KOPT-K1 (cell line): ENCODE results near the gene CATSPERB.
"Not testable (repeated sequence)": the region's sequence is repeated elsewhere in the genome, so short reads cannot be mapped to it uniquely, and the experiment has no call there.

ENCODE experiments used
- H3K27ac ChIP-seq: fragments of 200-600 bp; sonication (generic); 2 replicates; pipeline ENCODE4 v1.5.1; 2016; ENCODE audit warnings: antibody characterized with exemption, mild to moderate bottlenecking, low read depth, low read length; ENCODE audit not compliant: poor library complexity, severe bottlenecking
- H3K36me3 ChIP-seq: fragments of 200-600 bp; sonication (generic); 2 replicates; pipeline ENCODE4 v1.5.1; 2017; ENCODE audit warnings: antibody characterized with exemption, mild to moderate bottlenecking, low read length, moderate library complexity; ENCODE audit not compliant: insufficient read depth
- H3K9me3 ChIP-seq: fragments of 200-600 bp; sonication (generic); 2 replicates; pipeline ENCODE4 v1.5.1; 2017; ENCODE audit warnings: antibody characterized with exemption, low read length, mild to moderate bottlenecking; ENCODE audit not compliant: insufficient read depth, poor library complexity, severe bottlenecking

Gene CATSPERB

DNA sequence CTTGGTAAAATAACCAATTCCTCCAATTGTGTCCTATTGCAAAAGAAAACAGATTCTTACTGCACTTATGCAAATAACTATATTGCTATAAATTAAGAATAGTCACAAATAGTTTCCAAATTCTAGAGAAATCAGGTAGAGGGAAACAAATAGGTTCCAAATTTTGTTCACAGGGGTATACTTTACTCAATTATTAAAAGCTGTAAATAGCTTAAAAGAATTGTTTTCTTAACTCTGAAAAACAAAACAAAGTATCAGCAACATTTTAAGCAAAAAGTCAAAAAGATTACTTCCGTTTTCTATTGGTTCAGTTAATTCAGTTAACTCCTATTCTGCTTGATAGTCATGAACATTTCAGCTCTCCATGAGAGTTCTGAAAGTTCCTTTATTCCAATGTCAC, 136.2 kb downstream of the CATSPERB start:
- H3K36me3 ChIP-seq: no peaks in the 10 kb centered on the region
- H3K9me3 ChIP-seq: peaks cover 31% of the 10 kb centered on the region
- H3K27ac ChIP-seq: no peak overlapping the region

DNA sequence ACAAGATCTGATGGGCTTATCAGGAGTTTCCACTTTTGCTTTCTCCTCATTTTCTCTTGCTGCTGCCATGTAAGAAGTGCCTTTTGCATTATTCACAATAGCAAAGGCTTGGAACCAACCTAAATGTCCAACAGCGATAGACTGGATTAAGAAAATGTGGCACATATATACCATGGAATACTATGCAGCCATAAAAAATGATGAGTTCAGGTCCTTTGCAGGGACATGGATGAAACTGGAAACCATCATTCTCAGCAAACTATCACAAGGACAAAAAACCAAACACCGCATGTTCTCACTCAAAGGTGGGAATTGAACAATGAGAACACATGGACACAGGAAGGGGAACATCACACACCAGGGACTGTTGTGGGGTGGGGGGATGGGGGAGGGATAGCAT, 137.9 kb downstream of the CATSPERB start:
- H3K36me3 ChIP-seq, H3K27ac ChIP-seq: not testable (repeated sequence)
- H3K9me3 ChIP-seq: peaks cover 31% of the 10 kb centered on the region

DNA sequence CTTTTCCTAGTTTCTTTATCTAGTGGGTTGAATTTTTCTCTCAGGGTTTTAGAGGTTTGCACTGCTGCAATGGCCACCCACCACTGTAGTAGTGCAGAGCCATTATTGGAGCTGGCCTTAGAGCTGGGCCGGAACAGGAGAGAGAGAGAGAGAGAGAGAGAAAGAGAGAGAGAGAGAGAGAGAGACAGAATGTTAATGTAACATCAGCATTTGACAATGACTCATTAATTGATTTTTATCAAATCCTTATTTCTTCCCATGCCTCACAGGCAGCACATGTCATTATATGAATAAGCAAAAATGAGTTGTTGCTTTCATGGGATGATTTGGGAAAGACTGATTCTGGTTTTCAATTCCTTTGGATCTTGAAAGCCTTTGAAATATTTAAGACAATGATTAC, 145.5 kb downstream of the CATSPERB start:
- no peak overlapping the region for H3K27ac ChIP-seq
- H3K9me3 ChIP-seq: peaks cover 12% of the 10 kb centered on the region
- no peaks in the 10 kb centered on the region for H3K36me3 ChIP-seq

DNA sequence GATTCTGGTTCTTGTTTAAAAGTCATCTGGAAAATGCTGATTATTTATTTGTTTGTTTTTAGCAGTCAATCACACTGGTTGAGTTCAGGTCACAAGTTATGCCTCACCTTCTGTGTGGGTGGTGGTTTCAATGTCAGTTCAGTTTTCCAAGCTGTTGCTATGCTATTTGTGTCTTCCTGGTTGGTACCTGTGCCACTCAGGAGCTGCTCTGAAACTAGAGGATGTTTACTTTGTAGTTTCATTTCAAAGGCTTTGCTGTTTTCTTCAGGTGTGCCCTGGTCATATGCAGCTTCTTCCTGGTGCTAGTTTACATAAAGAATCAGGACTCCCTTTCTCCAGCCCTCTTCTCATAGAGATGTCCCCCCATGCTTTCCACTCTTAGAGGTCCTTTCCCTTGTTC, 146.0 kb downstream of the CATSPERB start:
- no peak overlapping the region for H3K27ac ChIP-seq
- H3K9me3 ChIP-seq: peaks cover 12% of the 10 kb centered on the region
- H3K36me3 ChIP-seq: no peaks in the 10 kb centered on the region

DNA sequence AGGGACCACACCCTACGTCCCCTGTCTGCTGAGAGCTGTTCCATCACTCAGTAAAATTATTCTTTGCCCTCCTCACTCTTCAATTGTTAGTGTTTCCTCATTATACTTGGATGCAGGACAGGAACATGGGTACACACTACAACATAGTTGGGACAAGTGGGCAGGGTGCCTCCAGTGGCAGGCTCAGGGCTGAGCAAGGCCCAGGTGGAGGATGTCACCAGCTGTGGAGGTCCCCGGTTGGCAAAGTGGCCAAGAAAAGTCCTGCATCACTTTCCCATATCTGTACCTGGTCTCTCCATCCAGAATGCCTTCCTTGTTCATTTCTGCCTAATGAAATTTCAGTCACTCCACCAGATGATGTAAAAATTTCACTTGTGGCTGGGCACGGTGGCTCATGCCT, 149.1 kb downstream of the CATSPERB start:
- H3K36me3 ChIP-seq: no peaks in the 10 kb centered on the region
- H3K27ac ChIP-seq: no peak overlapping the region
- peaks cover 12% of the 10 kb centered on the region for H3K9me3 ChIP-seq

DNA sequence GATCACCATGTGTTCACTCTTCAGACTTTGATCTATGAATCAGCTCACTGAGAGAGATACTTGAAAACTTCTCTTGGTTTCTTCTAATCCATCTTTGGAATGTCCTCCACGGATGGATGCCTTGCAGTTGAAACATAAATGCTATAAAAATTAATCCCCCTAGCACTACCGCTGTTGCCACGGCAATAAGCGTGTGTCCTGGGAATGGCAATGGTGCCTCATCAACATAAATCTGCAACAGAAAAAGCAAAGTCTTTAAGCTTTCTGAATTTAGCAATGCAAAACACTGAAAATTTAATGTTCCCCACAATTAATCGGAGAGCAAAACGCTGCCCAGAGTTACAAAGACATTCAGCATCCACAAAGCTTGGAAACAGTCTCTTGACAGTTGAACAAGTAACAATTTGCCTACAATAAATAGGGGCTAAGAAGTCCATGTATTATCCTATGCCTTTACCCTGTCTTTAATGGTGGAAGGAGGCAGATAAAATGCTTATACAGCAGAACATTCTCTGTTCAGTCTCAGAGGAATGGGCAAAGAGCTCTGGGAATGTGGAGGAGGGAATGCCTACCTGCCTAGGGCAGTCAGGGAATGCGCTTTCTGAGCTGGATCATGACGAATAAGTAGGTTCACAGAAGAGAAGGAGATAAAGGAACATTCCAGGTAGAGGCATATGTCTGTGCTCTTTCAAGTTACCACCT, 150.9 kb downstream of the CATSPERB start:
- Histone ChIP-seq H3K36me3 (no peaks in the 10 kb centered on the region), H3K9me3 (peaks cover 10% of the 10 kb centered on the region), H3K27ac (no peak overlapping the region)

DNA sequence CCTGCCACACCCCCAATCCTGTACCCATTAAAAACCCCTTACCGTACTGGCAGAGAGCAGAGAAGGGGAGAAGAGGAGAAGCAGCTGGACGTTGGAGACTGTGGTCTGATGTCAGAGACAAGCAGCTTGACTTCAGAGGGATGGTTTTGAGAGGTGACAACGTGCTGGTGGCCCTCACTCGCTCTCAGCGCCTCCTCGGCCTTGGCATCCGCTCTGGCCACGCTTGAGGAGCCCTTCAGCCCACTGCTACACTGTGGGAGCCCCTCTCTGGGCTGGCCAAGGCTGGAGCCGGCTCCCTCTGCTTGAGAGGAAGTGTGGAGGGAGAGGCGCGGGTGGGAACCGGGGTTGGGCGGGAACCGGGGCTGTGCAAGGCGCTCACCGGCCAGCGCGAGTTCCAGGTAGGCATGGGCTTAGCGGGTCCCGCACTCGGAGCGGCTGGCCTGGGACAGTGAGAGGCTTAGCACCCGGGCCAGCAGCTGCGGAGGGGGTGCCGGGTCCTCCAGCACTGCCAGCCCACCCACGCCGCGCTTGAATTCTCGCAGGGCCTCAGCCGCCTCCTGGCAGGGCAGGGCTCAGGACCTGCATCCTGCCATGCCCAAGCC, 154.2 kb downstream of the CATSPERB start:
- Histone ChIP-seq H3K36me3 (no peaks in the 10 kb centered on the region), H3K27ac (no peak overlapping the region), H3K9me3 (no peaks in the 10 kb centered on the region)

DNA sequence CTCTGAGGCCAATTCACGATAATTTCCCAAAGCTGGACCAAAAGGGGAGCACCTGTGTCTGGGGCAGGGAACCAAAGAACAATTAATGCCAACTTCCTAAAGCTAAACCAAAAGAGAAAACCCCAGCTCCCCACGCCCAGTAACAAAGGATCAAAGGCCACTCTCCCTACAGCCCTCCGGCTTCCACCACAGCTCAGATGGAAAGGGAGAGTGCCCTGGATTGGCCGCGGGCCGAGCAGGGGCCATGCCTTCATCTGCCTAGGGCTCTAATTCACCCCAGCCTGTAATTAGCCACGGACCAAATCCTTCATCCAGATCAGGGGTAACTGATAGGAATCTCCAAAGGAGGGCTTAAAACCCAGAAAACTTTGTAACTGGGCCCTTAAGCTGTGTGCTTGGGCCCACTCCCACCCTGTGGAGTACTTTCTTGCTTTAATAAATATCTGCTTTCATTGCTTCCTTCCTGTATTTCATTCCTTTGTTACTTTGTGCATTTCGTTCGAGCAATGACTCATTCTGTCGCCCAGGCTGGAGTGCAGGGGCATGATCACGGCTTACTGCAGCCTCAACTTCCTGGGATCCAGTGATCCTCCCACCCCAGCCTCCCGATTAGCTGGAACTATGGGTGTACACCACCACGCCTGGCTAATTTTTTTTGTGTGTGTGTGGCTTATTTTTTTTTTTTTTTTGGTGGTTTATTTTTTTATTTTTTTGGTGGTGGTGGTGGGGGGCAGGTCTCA, 156.2 kb downstream of the CATSPERB start:
- no peaks in the 10 kb centered on the region for H3K36me3 ChIP-seq

DNA sequence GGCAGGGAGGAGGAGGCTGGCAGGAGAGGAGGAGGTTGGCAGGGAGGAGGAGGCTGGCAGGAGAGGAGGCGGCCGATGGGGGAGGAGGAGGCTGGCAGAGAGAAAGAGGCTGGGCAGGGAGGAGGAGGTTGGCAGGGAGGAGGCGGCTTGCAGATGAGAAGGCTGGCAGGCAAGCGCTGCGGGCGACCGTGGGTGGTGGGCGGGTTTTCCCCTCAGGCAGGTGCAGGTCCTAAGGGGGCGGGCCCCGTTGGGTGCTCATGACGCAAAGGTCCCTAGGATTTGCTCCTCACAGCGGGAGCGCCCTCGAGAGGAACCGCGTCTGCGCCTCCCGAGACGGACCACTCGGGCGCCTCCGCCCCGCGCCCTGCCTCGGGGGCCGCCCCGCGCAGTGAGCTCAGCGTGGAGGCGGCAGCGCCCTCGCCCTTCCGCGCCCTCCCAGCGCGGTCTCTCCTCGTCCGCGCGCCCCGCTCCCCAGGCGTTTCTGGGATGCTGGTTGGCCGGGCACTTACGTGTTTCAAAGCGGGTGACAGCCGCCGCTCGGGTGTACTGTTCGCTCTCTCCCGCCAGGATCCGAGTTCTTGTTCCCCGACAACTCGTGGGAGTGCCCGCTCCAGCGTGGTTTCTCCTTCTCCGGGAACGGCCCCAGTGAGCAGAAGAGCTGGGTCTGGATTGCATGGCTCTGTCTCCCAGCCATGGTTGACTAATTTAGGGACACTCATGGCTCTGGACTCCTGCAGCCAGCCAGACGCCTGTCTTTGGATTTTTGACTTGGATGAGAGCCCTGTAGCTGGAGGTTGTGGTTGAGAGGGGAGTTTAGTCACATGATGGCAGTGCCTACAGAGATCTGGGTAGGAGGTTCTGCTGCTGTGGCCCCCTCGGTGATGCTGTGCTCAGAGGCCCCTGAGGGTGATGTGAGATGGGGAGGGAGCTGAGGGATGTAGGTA, 157.7 kb downstream of the CATSPERB start:
- H3K36me3 ChIP-seq: no peaks in the 10 kb centered on the region
- no peaks in the 10 kb centered on the region for H3K9me3 ChIP-seq
- peak overlapping the region; percentile 34 for H3K27ac ChIP-seq

More for the DNA sequence above, 156.2 kb downstream of the CATSPERB start:
- H3K27ac ChIP-seq: no peak overlapping the region
- H3K9me3 ChIP-seq: no peaks in the 10 kb centered on the region

DNA sequence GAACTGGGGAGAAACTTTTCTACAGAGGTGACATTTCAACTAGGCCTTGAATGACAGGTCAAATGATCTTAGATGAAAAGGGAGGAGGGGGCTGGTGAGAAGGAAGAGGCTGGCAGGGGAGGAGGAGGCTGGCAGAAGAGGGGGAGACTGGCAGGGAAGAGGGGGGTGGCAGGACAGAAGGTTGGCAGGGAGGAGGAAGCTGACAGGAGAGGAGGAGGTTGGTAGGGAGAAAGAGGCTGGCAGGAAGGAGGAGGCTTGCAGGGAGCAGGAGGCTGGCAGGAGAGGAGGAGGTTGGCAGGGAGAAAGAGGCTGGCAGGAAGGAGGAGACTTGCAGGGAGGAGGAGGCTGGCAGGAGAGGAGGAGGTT, 158.4 kb downstream of the CATSPERB start:
- Histone ChIP-seq H3K9me3 (no peaks in the 10 kb centered on the region), H3K27ac (no peak overlapping the region), H3K36me3 (no peaks in the 10 kb centered on the region)

DNA sequence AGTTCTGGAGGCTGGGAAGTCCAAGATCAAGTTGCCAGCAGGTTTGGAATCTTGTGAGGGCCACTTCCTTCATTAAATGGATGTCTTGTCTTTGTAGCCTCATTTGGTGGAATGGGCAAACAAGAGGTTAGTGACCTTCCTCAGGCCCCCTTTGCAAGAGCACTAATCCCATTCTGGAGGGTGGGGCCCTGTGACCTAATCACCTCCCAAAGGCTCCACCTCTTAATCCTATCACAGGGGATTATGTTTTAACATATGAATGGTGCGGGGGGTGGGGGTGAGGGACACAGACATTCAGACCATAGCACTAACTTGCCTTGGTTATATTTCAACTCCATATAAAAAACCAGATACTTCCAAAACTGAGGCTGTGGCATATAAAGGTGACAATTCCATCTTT, 161.9 kb downstream of the CATSPERB start:
- no peaks in the 10 kb centered on the region for H3K9me3 ChIP-seq
- H3K27ac ChIP-seq: no peak overlapping the region
- H3K36me3 ChIP-seq: no peaks in the 10 kb centered on the region

DNA sequence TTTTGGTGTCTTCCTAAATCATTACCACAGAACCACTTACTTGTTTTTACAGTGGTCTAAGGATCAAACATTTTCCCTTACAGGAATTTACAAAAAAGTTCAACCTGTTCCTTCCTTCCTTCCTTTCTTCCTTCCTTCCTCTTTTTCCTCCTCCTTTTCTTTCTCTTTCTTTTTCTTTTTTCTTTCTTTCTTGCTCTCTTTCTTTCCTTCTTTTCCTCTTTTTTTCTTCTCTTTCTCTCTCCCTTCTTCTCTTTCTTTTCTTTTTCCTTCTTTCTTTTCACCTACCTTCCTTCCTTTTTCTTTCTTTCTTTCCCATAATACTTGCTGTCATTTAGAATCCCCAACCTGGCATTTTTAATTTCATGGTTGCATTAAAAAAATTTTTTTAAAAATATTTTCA, 162.6 kb downstream of the CATSPERB start:
- Histone ChIP-seq H3K9me3 (no peaks in the 10 kb centered on the region), H3K36me3 (no peaks in the 10 kb centered on the region), H3K27ac (no peak overlapping the region)

DNA sequence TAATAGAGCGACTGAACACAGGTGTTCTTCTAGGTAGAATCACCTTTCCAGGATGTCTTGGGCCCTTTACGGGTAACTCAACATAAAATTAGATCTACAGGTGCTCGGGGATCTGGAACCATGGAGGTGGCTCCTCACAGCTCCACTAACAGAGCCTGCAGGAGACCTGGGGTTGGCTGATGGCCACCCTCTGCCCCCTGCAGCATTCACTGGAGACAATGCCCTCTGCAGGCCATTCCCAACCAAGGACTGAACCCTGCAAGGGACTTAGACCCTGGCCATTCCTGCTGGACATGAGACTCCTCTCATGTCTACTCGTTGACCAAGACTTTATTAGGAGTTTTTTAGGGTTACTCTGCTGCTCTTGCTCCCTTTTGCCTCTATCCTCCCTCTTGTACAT, 163.3 kb downstream of the CATSPERB start:
- no peak overlapping the region for H3K27ac ChIP-seq
- no peaks in the 10 kb centered on the region for H3K36me3 ChIP-seq
- H3K9me3 ChIP-seq: no peaks in the 10 kb centered on the region

DNA sequence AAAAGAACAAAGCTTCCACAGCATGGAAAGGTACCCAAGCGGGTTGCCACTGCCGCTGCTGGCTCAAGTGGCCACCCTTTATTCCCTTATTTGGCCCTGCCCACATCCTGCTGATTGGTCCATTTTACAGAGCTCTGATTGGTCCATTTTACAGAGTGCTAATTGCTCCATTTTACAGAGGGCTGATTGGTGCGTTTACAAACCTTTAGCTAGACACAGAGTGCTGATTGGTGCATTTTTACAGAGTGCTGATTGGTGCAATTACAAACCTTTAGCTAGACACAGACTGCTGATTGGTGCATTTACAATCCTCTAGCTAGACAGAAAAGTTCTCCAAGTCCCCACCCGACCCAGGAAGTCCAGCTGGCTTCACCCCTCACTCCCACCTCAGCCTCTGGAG, 164.1 kb downstream of the CATSPERB start:
- H3K27ac ChIP-seq, H3K36me3 ChIP-seq, H3K9me3 ChIP-seq: not testable (repeated sequence)

DNA sequence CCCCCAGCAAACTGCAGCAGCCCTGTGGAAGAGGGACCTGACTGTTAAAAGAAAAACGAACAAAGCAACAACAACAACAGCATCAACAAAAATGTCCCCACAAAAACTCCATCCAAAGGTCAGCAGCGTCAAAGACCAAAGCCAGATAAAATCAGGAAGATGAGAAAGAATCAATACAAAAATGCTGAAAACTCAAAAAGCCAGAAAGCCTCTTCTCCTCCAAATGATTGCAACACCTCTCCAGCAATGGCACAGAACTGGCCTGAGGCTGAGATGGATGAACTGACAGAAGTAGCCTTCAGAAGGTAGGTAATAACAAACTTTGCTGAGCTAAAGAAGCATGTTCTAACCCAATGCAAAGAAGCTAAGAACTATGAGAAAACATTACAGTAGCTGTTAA, 176.4 kb downstream of the CATSPERB start:
- H3K27ac ChIP-seq: no peak overlapping the region
- H3K9me3 ChIP-seq: peaks cover 7% of the 10 kb centered on the region
- no peaks in the 10 kb centered on the region for H3K36me3 ChIP-seq
